MM.1S (cell line): Measurements from ENCODE around the gene FNDC1.

Experiments used
- DNase-seq: peaks from one replicate; pipeline ENCODE4 v3.0.0-alpha.2; 2015
- H2AFZ ChIP-seq: fragments of 300-600 bp; sonication (generic); 2 replicates; pipeline ENCODE4 v1.6.0; 2016; ENCODE audit warnings: antibody characterized with exemption, low read length
- H3F3A ChIP-seq: fragments of 300-600 bp; sonication (generic); 2 replicates; pipeline ENCODE4 v1.6.1; 2016; ENCODE audit warnings: mild to moderate bottlenecking, antibody characterized with exemption, low read length, moderate library complexity, mixed read lengths; ENCODE audit not compliant: insufficient read depth
- H3K27ac ChIP-seq: fragments of 300-600 bp; sonication (generic); 2 replicates; pipeline ENCODE4 v1.5.1; 2016; ENCODE audit warnings: mild to moderate bottlenecking, low read length
- H3K27me3 ChIP-seq: fragments of 300-600 bp; sonication (generic); replicated peaks from 2 replicates; pipeline ENCODE4 v1.6.0; 2016; ENCODE audit warnings: low read length; ENCODE audit not compliant: insufficient read depth
- H3K36me3 ChIP-seq: fragments of 300-600 bp; sonication (generic); replicated peaks from 2 replicates; pipeline ENCODE4 v1.6.1; 2016; ENCODE audit warnings: mild to moderate bottlenecking, low read length, mixed read lengths; ENCODE audit not compliant: insufficient read depth
- H3K4me1 ChIP-seq: fragments of 300-600 bp; sonication (generic); 2 replicates; pipeline ENCODE4 v1.6.1; 2016; ENCODE audit warnings: low read length, mixed read lengths
- H3K4me2 ChIP-seq: fragments of 300-600 bp; sonication (generic); 2 replicates; pipeline ENCODE4 v1.6.0; 2016; ENCODE audit warnings: low read depth, low read length
- H3K4me3 ChIP-seq: fragments of 300-600 bp; sonication (generic); 2 replicates; pipeline ENCODE4 v1.5.1; 2016; ENCODE audit warnings: low read length, mixed read lengths
- H3K79me2 ChIP-seq: fragments of 300-600 bp; sonication (generic); 2 replicates; pipeline ENCODE4 v1.6.1; 2016; ENCODE audit warnings: mixed run types, low read length, mixed read lengths
- H3K9ac ChIP-seq: fragments of 300-600 bp; sonication (generic); 2 replicates; pipeline ENCODE4 v1.6.1; 2016; ENCODE audit warnings: low read length, mixed read lengths
- H3K9me2 ChIP-seq: fragments of 300-600 bp; sonication (generic); replicated peaks from 2 replicates; pipeline ENCODE4 v1.6.1; 2016; ENCODE audit warnings: mild to moderate bottlenecking, low read length, mixed read lengths; ENCODE audit not compliant: insufficient read depth
- H3K9me3 ChIP-seq: fragments of 300-600 bp; sonication (generic); replicated peaks from 2 replicates; pipeline ENCODE4 v1.6.1; 2016; ENCODE audit warnings: mild to moderate bottlenecking, low read length, mixed read lengths; ENCODE audit not compliant: insufficient read depth
- H4K20me1 ChIP-seq: fragments of 300-600 bp; sonication (generic); 2 replicates; pipeline ENCODE4 v1.6.1; 2016; ENCODE audit warnings: mild to moderate bottlenecking, low read length, moderate library complexity, mixed read lengths; ENCODE audit not compliant: insufficient read depth
- CTCF ChIP-seq: fragments of 300-600 bp; sonication (generic); IDR thresholded peaks from 2 replicates; pipeline ENCODE4 v1.5.1; 2016; ENCODE audit warnings: antibody characterized with exemption, low read length, mixed read lengths
- EZH2 ChIP-seq: fragments of 300-600 bp; sonication (generic); optimal IDR thresholded peaks from 2 replicates; pipeline ENCODE3; 2017; ENCODE audit warnings: low read depth, mild to moderate bottlenecking, antibody characterized with exemption, low read length, mixed read lengths
- EZH2phosphoT487 ChIP-seq: fragments of 300-600 bp; sonication (generic); IDR thresholded peaks from 2 replicates; pipeline ENCODE4 v1.6.1; 2018; ENCODE audit warnings: antibody characterized with exemption, low read length

FNDC1 gene

DNA sequence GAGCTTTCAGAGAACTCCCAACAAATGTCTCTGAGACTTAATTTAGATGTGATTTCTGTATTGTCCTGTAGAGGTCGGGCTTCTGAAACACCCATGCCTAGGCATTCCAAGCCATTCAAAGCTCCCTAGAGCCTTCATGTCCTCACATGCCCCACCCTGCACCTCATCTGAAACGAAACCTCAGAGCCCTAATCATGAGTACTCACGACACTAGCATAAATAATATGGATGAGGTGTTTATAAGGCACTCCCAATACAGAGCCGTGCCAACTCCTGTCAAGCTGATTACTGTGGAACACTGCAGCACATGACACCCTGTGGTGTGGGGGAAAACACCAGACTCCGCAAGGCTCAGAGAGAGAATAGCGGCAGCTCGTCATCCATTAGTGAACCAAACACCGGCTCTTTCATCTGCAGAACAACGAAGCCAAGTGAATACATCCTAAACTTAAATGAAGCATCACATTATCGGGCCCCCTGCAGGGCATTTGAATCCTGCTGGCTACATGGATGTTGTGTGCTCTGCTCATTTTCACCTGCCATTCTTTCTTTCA lies 83.8 kb downstream of the FNDC1 start:
- Histone ChIP-seq H3K4me2 (no peak overlapping the region), H3K79me2 (no peaks in the 10 kb centered on the region), H3K9me2 (no peaks in the 10 kb centered on the region), H4K20me1 (no peaks in the 10 kb centered on the region), H3K4me1 (no peaks in the 10 kb centered on the region), H3K9ac (no peak overlapping the region), H3K4me3 (no peak overlapping the region), H3K27ac (no peak overlapping the region), H3F3A (no peaks in the 10 kb centered on the region), H3K27me3 (no peaks in the 10 kb centered on the region), H3K9me3 (no peaks in the 10 kb centered on the region), H2AFZ (no peak overlapping the region), H3K36me3 (no peaks in the 10 kb centered on the region)
- TF ChIP-seq EZH2 (no peak), CTCF (peak; percentile 46)
- peak; percentile 22 for DNase-seq

- no peaks in the 10 kb centered on the region for H3K4me1 ChIP-seq
- H3K36me3 ChIP-seq: no peaks in the 10 kb centered on the region
- no peaks in the 10 kb centered on the region for H3F3A ChIP-seq
- H2AFZ ChIP-seq: no peak overlapping the region
- H3K27ac ChIP-seq: no peak overlapping the region
- H3K9me2 ChIP-seq: no peaks in the 10 kb centered on the region
- DNase-seq: no peak
- H3K27me3 ChIP-seq: no peaks in the 10 kb centered on the region
- no peaks in the 10 kb centered on the region for H4K20me1 ChIP-seq
- no peak overlapping the region for H3K4me3 ChIP-seq
- no peaks in the 10 kb centered on the region for H3K79me2 ChIP-seq
- H3K9me3 ChIP-seq: no peaks in the 10 kb centered on the region
- H3K4me2 ChIP-seq: no peak overlapping the region
- H3K9ac ChIP-seq: no peak overlapping the region
- TF ChIP-seq EZH2: no peak
- no peak for TF ChIP-seq EZH2phosphoT487
- TF ChIP-seq CTCF: no peak
Measured at GRCh38 chr6:159254186-159254585, 85.0 kb downstream of the FNDC1 start.

- Histone ChIP-seq H3K4me1 (no peaks in the 10 kb centered on the region), H3F3A (no peaks in the 10 kb centered on the region), H3K9ac (no peak overlapping the region)
Measured at GRCh38 chr6:159255434-159255951, 86.3 kb downstream of the FNDC1 start.

More at GRCh38 chr6:159255434-159255951, 86.3 kb downstream of the FNDC1 start:
- no peaks in the 10 kb centered on the region for H4K20me1 ChIP-seq
- H3K27ac ChIP-seq: no peak overlapping the region
- H3K9me3 ChIP-seq: no peaks in the 10 kb centered on the region
- no peaks in the 10 kb centered on the region for H3K36me3 ChIP-seq
- H2AFZ ChIP-seq: no peak overlapping the region
- no peaks in the 10 kb centered on the region for H3K27me3 ChIP-seq
- no peak overlapping the region for H3K4me3 ChIP-seq
- DNase-seq: no peak
- H3K9me2 ChIP-seq: no peaks in the 10 kb centered on the region
- H3K4me2 ChIP-seq: no peak overlapping the region
- H3K79me2 ChIP-seq: no peaks in the 10 kb centered on the region
- TF ChIP-seq EZH2 (no peak), EZH2phosphoT487 (no peak), CTCF (no peak)
